Measurements from ENCODE around the gene SVIL.
"Not testable (repeated sequence)": the region's sequence is repeated elsewhere in the genome, so short reads cannot be mapped to it uniquely, and the experiment has no call there.

The SVIL gene

DNA sequence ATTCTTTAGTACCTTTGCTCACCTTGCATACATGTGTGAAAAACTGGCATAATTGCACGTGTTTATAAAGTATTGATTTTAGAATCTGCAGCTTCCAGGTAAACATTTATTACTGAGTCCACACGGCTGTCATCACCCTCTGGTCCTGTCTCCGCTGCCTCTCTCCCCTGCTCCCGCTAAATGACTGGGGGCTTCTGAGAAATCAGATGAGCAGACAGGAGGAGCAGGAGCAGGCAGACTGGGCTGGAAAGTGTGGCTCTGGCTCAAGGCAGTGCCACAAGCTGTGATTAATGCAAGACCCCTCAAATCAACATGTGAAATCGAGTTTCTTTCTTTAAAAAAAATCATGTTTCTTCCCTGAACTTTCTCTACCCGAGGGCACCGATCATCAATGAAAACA, 68.6 kb downstream of the SVIL start:
- not testable (repeated sequence) for H3K27me3 ChIP-seq (replicated peaks; ENCODE audit: control insufficient read depth, insufficient read depth, low read length); H3K9ac ChIP-seq (ENCODE audit: low read length); DNase-seq (ENCODE audit: low read depth); H3K4me3 ChIP-seq (ENCODE audit: low read length); H3K9me3 ChIP-seq (ENCODE audit: control insufficient read depth, low read length)
- Histone ChIP-seq H3K4me1 (ENCODE audit: control insufficient read depth, insufficient read depth, low read length) (peaks cover 14% of the 10 kb centered on the region), H3K36me3 (ENCODE audit: control insufficient read depth, insufficient read depth, low read length, severe bottlenecking) (peaks cover 48% of the 10 kb centered on the region)

DNA sequence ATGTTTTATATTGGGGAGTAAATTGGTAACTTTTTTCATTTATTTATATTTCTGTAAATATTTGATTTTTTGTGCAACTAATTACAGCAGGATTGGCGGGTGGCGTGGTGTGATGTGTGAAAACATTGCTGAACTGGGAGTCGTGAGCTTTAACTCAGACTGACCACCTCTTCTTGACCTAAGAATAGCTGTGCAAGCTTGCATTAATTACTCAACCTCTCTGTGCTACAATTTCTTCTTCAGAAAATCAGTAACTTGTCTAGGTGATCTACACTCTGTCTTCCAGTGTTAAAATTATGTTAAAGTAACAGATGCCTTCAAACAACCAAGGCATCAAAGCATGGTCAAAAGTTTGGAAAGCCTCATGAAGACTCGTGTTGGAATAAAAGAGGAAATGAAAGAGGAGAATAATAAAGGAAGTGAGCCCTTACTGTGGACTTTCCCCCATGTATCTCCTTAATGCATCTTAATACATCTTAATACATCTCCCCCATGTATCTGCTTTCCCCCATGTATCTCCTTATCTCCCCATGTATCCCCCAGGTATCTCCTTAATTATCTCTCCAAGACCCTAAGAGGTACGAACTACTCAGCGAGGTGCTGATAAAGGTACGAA, 71.2 kb downstream of the SVIL start:
- DNase-seq (ENCODE audit: low read depth) = no peak
- H3K36me3 ChIP-seq (ENCODE audit: control insufficient read depth, insufficient read depth, low read length, severe bottlenecking) = peaks cover 54% of the 10 kb centered on the region
- H3K4me1 ChIP-seq (ENCODE audit: control insufficient read depth, insufficient read depth, low read length) = peaks cover 11% of the 10 kb centered on the region
- H3K9ac ChIP-seq (ENCODE audit: low read length) = no peak overlapping the region
- H3K9me3 ChIP-seq (ENCODE audit: control insufficient read depth, low read length) = no peaks in the 10 kb centered on the region
- H3K27me3 ChIP-seq (replicated peaks; ENCODE audit: control insufficient read depth, insufficient read depth, low read length) = no peaks in the 10 kb centered on the region
- H3K4me3 ChIP-seq (ENCODE audit: low read length) = no peak overlapping the region

DNA sequence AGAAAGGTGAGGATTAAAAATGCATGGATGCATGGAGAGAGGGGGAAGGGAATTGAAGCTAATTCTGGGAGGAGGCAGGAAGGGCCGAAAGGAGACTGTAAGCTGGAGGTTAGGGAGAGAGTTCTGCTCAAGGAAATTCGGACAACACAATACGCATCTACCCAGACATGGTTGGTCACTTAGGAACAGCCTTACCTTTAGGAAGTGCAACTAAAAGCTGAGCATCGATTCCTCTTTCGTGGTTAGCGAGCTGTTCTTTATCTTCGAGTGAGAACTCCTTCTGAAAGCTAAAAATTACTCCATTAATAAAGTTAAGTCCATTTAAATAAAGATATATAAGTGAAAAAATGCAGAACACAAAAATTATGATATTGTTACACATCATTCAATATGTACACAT, 71.8 kb downstream of the SVIL start:
- H3K9ac ChIP-seq (ENCODE audit: low read length); H3K27me3 ChIP-seq (replicated peaks; ENCODE audit: control insufficient read depth, insufficient read depth, low read length); H3K9me3 ChIP-seq (ENCODE audit: control insufficient read depth, low read length); H3K4me3 ChIP-seq (ENCODE audit: low read length); DNase-seq (ENCODE audit: low read depth): not testable (repeated sequence)
- Histone ChIP-seq H3K36me3 (ENCODE audit: control insufficient read depth, insufficient read depth, low read length, severe bottlenecking) (peaks cover 53% of the 10 kb centered on the region), H3K4me1 (ENCODE audit: control insufficient read depth, insufficient read depth, low read length) (peaks cover 11% of the 10 kb centered on the region)

DNA sequence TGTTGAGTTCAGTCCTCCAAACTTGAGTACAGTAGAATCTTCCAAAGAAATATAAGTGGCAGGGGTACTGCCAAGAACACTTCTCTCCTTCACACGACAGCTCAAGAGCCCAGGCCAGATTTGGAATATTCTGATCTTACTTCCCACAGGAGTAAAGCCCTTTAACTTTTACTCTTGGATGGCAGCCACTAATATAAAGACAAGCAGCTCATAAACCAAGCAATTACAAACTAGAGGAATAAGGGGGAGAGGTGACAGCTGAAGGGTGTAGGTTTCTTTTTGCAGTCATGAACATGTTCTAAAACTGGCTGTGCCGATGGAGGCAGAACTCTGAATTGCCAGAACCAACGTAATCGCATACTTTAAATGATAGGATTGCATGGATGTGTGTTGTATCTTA, 74.8 kb downstream of the SVIL start:
- DNase-seq (ENCODE audit: low read depth) = no peak
- no peaks in the 10 kb centered on the region for H3K9me3 ChIP-seq (ENCODE audit: control insufficient read depth, low read length)
- peaks cover 34% of the 10 kb centered on the region for H3K4me1 ChIP-seq (ENCODE audit: control insufficient read depth, insufficient read depth, low read length)
- no peaks in the 10 kb centered on the region for H3K27me3 ChIP-seq (replicated peaks; ENCODE audit: control insufficient read depth, insufficient read depth, low read length)
- H3K36me3 ChIP-seq (ENCODE audit: control insufficient read depth, insufficient read depth, low read length, severe bottlenecking) = peaks cover 47% of the 10 kb centered on the region
- H3K9ac ChIP-seq (ENCODE audit: low read length) = no peak overlapping the region
- H3K4me3 ChIP-seq (ENCODE audit: low read length) = no peak overlapping the region

DNA sequence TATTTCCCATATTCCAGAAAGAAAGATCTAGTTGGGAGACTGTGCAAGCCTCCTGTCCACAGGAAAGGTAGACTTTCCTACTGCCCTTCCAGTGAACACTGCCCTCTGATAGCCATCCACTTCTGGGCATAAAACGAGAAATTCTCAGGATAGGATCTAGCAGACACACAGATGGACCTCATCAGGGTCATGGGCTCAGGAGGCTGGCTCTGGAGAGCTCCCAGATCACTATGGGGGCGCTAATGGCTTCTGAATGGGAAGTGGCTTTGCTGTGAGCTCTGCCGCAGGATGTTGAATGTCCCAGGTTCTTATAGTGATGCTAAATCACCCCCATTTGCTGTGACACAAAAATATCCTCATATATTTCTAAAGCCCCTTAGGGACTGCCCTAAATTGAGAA, 77.1 kb downstream of the SVIL start:
- Histone ChIP-seq H3K9ac (ENCODE audit: low read length) (no peak overlapping the region), H3K27me3 (replicated peaks; ENCODE audit: control insufficient read depth, insufficient read depth, low read length) (no peaks in the 10 kb centered on the region), H3K9me3 (ENCODE audit: control insufficient read depth, low read length) (no peaks in the 10 kb centered on the region), H3K4me3 (ENCODE audit: low read length) (no peak overlapping the region), H3K4me1 (ENCODE audit: control insufficient read depth, insufficient read depth, low read length) (peaks cover 38% of the 10 kb centered on the region), H3K36me3 (ENCODE audit: control insufficient read depth, insufficient read depth, low read length, severe bottlenecking) (peaks cover 53% of the 10 kb centered on the region)
- no peak for DNase-seq (ENCODE audit: low read depth)

DNA sequence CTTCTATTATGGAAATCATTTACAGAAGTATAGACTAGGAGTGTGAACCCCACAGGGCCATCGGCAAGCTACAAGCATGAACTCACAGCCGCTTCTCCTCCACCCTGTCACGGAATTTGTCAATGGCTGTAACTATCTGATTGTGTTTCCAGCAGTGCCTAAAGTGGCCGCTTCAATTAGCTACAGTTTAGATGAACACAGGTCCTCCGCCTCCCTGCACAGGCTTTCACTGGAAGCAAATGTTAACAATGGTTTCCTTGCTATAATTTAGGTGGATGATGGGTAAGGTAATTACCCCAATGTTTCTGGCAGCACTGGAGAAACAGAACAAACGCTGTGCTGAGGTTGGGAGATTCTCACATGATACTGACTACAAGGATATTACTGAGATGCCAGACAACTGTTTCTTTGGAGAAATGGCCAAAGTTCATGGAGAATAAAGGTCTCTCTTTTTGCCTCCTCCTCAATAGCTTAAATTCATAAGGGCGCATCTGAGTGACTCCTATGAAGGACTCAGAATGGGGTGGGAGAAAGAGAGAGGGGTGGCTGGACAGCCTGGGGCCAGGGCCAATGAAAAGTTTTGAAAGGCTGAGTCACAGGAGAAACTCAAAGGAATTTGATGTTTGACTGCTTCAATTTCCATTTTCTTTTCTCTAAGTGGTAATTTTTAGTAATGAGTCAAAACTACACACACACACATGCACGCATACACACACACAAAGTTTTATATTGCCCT, 78.9 kb downstream of the SVIL start:
- Histone ChIP-seq H3K27me3 (replicated peaks; ENCODE audit: control insufficient read depth, insufficient read depth, low read length) (no peaks in the 10 kb centered on the region), H3K9me3 (ENCODE audit: control insufficient read depth, low read length) (no peaks in the 10 kb centered on the region), H3K4me3 (ENCODE audit: low read length) (peak overlapping the region; percentile 6), H3K36me3 (ENCODE audit: control insufficient read depth, insufficient read depth, low read length, severe bottlenecking) (peaks cover 56% of the 10 kb centered on the region), H3K9ac (ENCODE audit: low read length) (peak overlapping the region; percentile 62), H3K4me1 (ENCODE audit: control insufficient read depth, insufficient read depth, low read length) (peaks cover 38% of the 10 kb centered on the region)
- peak; percentile 78 for DNase-seq (ENCODE audit: low read depth)

DNA sequence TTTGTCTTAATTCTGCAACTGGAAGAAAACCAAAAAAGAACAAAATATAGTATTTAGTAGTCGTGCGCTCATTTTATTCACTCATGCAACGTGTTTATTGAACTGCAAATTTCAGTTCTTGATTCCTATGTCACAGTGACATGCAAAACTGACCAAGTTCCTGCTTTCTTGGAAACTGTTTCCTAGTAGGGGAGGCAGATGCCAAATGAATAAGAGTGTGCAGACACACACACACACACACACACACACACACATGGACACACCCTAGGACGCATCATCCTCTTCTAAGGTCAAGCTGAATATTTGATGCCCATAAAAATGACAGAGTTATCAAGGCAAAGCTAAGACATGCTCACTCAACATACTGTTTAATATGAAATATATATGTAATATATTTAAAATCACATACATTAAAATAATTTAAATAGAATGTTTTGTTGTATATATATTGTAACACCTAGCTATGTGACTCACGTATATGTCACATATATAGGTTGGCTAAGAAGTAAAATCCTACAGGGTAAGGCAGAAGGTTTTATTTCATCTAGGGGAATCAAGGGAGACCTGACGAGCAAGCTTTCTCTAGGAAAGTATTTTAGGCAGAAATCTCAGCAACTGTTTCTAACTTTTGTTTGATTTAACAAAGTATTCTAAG, 79.6 kb downstream of the SVIL start:
- DNase-seq (ENCODE audit: low read depth) = no peak
- no peaks in the 10 kb centered on the region for H3K9me3 ChIP-seq (ENCODE audit: control insufficient read depth, low read length)
- H3K9ac ChIP-seq (ENCODE audit: low read length) = peak overlapping the region; percentile 32

DNA sequence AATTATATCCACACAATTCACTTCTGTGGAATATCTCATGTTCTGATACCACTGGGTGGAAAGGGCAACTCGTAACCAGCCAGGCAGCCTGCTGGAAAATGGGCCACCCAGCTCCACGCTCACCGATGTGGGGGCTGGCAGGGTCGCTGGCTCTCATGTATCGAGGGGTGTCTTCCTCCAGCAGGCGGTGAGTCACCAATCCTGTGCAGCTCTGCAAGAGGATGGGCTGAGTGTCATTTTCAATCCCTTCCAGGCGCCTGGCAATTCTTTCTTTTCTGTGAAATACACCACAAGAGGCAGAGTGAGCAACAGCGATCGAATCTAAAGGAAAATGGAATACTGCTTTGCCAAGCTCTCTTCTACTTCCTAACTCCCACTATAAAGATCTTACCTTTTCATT, 80.1 kb downstream of the SVIL start:
- no peaks in the 10 kb centered on the region for H3K9me3 ChIP-seq (ENCODE audit: control insufficient read depth, low read length)
- H3K4me1 ChIP-seq (ENCODE audit: control insufficient read depth, insufficient read depth, low read length) = peaks cover 29% of the 10 kb centered on the region
- no peak overlapping the region for H3K4me3 ChIP-seq (ENCODE audit: low read length)
- H3K9ac ChIP-seq (ENCODE audit: low read length) = no peak overlapping the region
- H3K36me3 ChIP-seq (ENCODE audit: control insufficient read depth, insufficient read depth, low read length, severe bottlenecking) = peaks cover 65% of the 10 kb centered on the region
- no peak for DNase-seq (ENCODE audit: low read depth)
- no peaks in the 10 kb centered on the region for H3K27me3 ChIP-seq (replicated peaks; ENCODE audit: control insufficient read depth, insufficient read depth, low read length)

More for the DNA sequence above, 79.6 kb downstream of the SVIL start:
- H3K36me3 ChIP-seq (ENCODE audit: control insufficient read depth, insufficient read depth, low read length, severe bottlenecking) = peaks cover 63% of the 10 kb centered on the region
- H3K27me3 ChIP-seq (replicated peaks; ENCODE audit: control insufficient read depth, insufficient read depth, low read length) = no peaks in the 10 kb centered on the region
- no peak overlapping the region for H3K4me3 ChIP-seq (ENCODE audit: low read length)
- peaks cover 35% of the 10 kb centered on the region for H3K4me1 ChIP-seq (ENCODE audit: control insufficient read depth, insufficient read depth, low read length)

DNA sequence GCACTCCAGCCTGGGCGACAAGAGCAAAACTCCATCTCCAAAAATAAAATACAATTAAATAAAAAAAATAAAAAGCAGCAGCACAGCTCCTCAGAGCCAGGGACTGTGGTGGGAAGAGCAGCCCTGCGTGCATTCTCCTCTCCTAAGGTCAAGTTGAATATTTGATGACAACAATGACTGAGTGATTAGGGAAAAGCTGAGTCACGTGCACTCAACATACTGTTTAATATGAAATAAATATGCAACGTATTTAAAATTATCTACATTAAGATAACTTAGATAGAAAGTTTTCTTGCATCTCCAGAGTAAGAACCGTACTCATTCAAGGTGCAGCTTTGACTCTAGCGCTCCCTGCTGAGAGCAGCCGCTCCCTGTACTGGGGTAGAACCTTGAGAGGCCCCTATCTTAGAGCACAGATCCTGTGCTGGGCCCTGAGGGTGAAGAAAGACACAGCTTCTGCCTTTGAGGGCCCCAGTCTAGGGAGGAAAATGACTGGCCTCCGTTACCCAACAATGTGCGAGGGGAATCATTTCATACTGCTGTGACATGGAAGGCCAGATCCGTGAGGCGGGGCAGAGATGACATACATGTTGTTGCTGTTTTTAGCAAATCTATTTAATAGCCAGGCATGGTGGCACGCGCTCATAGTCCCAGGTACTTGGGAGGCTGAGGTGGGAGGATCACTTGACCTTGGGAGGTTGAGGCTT, 81.1 kb downstream of the SVIL start:
- no peak for DNase-seq (ENCODE audit: low read depth)
- Histone ChIP-seq H3K4me1 (ENCODE audit: control insufficient read depth, insufficient read depth, low read length) (peaks cover 27% of the 10 kb centered on the region), H3K27me3 (replicated peaks; ENCODE audit: control insufficient read depth, insufficient read depth, low read length) (no peaks in the 10 kb centered on the region), H3K9me3 (ENCODE audit: control insufficient read depth, low read length) (no peaks in the 10 kb centered on the region), H3K4me3 (ENCODE audit: low read length) (no peak overlapping the region), H3K9ac (ENCODE audit: low read length) (no peak overlapping the region), H3K36me3 (ENCODE audit: control insufficient read depth, insufficient read depth, low read length, severe bottlenecking) (peaks cover 58% of the 10 kb centered on the region)

DNA sequence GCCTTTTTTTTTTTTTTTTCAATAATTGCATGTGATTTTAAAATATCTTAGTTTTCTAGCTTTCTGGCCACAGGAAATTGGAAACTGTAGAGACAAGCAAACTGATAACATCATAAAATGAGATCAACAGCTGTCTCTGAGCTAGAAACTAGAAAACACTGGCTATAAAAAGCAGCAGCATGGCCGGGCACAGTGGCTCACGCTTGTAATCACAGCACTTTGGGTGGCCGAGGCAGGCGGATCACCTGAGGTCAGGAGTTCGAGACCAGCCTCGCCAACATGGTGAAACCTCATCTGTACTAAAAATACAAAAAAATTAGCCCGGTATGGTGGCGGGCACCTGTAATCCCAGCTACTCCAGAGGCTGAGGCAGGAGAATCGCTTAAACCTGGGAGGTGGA, 81.7 kb downstream of the SVIL start:
- H3K4me1 ChIP-seq (ENCODE audit: control insufficient read depth, insufficient read depth, low read length) = peaks cover 27% of the 10 kb centered on the region
- not testable (repeated sequence) for DNase-seq (ENCODE audit: low read depth); H3K27me3 ChIP-seq (replicated peaks; ENCODE audit: control insufficient read depth, insufficient read depth, low read length); H3K9ac ChIP-seq (ENCODE audit: low read length); H3K9me3 ChIP-seq (ENCODE audit: control insufficient read depth, low read length); H3K4me3 ChIP-seq (ENCODE audit: low read length)
- peaks cover 61% of the 10 kb centered on the region for H3K36me3 ChIP-seq (ENCODE audit: control insufficient read depth, insufficient read depth, low read length, severe bottlenecking)

DNA sequence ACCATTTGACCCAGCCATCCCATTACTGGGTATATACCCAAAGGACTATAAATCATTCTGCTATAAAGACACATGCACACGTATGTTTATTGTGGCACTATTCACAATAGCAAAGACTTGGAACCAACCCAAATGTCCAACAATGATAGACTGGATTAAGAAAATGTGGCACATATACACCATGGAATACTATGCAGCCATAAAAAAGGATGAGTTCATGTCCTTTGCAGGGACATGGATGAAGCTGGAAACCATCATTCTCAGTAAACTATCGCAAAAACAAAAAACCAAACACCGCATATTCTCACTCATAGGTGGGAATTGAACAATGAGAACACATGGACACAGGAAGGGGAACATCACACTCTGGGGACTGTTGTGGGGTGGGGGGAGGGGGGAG, 85.3 kb downstream of the SVIL start:
- H3K27me3 ChIP-seq (replicated peaks; ENCODE audit: control insufficient read depth, insufficient read depth, low read length); H3K9me3 ChIP-seq (ENCODE audit: control insufficient read depth, low read length); H3K4me3 ChIP-seq (ENCODE audit: low read length); DNase-seq (ENCODE audit: low read depth); H3K4me1 ChIP-seq (ENCODE audit: control insufficient read depth, insufficient read depth, low read length); H3K9ac ChIP-seq (ENCODE audit: low read length): not testable (repeated sequence)
- H3K36me3 ChIP-seq (ENCODE audit: control insufficient read depth, insufficient read depth, low read length, severe bottlenecking) = peaks cover 67% of the 10 kb centered on the region
